CD14-positive monocyte (primary cell): ENCODE data around the gene GAB1. TPM values are rescaled to one million over a fixed set of nuclear protein-coding genes. Genes with fewer than 3 reads are reported as not detected.

Experiments used
- DNase-seq, 3 donors: peaks; one replicate each; pipeline ENCODE4 v3.0.0-alpha.2; 2011 to 2022
- H2AFZ ChIP-seq: 2 replicates; pipeline ENCODE4 v1.6.0; 2012; ENCODE audit warnings: mild to moderate bottlenecking, low read depth, low read length, inconsistent platforms; ENCODE audit not compliant: insufficient read depth, poor library complexity, severe bottlenecking
- H3K27ac ChIP-seq, 2 donors: 1 replicate in 1 of 2; 2 replicates in 1 of 2; pipeline ENCODE4 v1.5.1; 2012 to 2013; ENCODE audit warnings: low read length in 2 of 2, control low read depth in 1 of 2, inconsistent platforms in 1 of 2, low read depth in 1 of 2, mild to moderate bottlenecking in 1 of 2
- H3K27me3 ChIP-seq, 2 donors: one replicate each; pipeline versions ENCODE4 v1.6.0 to v1.6.1; 2011 to 2013; ENCODE audit warnings: low read length in 2 of 2; ENCODE audit not compliant: control insufficient read depth in 2 of 2, insufficient read depth in 2 of 2
- H3K36me3 ChIP-seq, 2 donors: replicated peaks in 1 of 2; 1 replicate in 1 of 2; 2 replicates in 1 of 2; pipeline versions ENCODE4 v1.5.1 to v1.6.1; 2012 to 2013; ENCODE audit warnings: low read length in 2 of 2, control low read depth in 1 of 2, inconsistent platforms in 1 of 2, mild to moderate bottlenecking in 1 of 2; ENCODE audit not compliant: insufficient read depth in 2 of 2, control insufficient read depth in 1 of 2
- H3K4me1 ChIP-seq, 2 donors: 1 replicate in 1 of 2; 2 replicates in 1 of 2; pipeline versions ENCODE4 v1.5.1 to v1.6.1; 2012 to 2013; ENCODE audit warnings: low read length in 2 of 2, control low read depth in 1 of 2, inconsistent platforms in 1 of 2, mild to moderate bottlenecking in 1 of 2, moderate library complexity in 1 of 2; ENCODE audit not compliant: insufficient read depth in 2 of 2, control insufficient read depth in 1 of 2
- H3K4me2 ChIP-seq: replicated peaks from 2 replicates; pipeline ENCODE3; 2012; ENCODE audit warnings: low read length, moderate library complexity, mild to moderate bottlenecking; ENCODE audit not compliant: poor library complexity, severe bottlenecking; ENCODE audit errors: extremely low read depth
- H3K4me3 ChIP-seq, 3 experiments: fragments of 200-600 bp in 1 of 3; sonication (generic) in 1 of 3; replicated peaks in 1 of 3; 1 replicate in 2 of 3; 2 replicates in 1 of 3; pipeline ENCODE4 v1.5.1; 2011 to 2013; ENCODE audit warnings: low read length in 3 of 3, mild to moderate bottlenecking in 3 of 3, control low read depth in 2 of 3, low read depth in 2 of 3, inconsistent platforms in 1 of 3, moderate library complexity in 1 of 3
- H3K79me2 ChIP-seq: 2 replicates; pipeline ENCODE4 v1.6.0; 2012; ENCODE audit warnings: mild to moderate bottlenecking, control low read depth, inconsistent platforms, low read length, moderate library complexity; ENCODE audit not compliant: insufficient read depth
- H3K9ac ChIP-seq: 2 replicates; pipeline ENCODE4 v1.6.0; 2017; ENCODE audit warnings: low read length, mild to moderate bottlenecking; ENCODE audit not compliant: insufficient read depth, poor library complexity, severe bottlenecking
- H3K9me3 ChIP-seq, 2 donors: replicated peaks in 1 of 2; 1 replicate in 1 of 2; 2 replicates in 1 of 2; pipeline versions ENCODE4 v1.5.1 to v1.6.1; 2012 to 2013; ENCODE audit warnings: low read length in 2 of 2, control low read depth in 1 of 2; ENCODE audit not compliant: control insufficient read depth in 1 of 2, insufficient read depth in 1 of 2
- H4K20me1 ChIP-seq: 2 replicates; pipeline ENCODE4 v1.6.0; 2012; ENCODE audit warnings: mild to moderate bottlenecking, low read length, control low read depth, moderate library complexity; ENCODE audit not compliant: insufficient read depth
- H3K27ac Mint-ChIP-seq, 7 donors: one replicate each; pipeline ENCODE4 v1.8.0; 2020; ENCODE audit warnings: mild to moderate bottlenecking in 7 of 7, mixed read lengths in 7 of 7, moderate library complexity in 6 of 7, inconsistent platforms in 2 of 7
- H3K27me3 Mint-ChIP-seq, 3 donors: one replicate each; pipeline ENCODE4 v1.8.0; 2021 to 2022; ENCODE audit warnings: low read depth in 3 of 3, mild to moderate bottlenecking in 3 of 3, mixed read lengths in 3 of 3, moderate library complexity in 3 of 3, inconsistent platforms in 1 of 3
- H3K36me3 Mint-ChIP-seq, 2 donors: one replicate each; pipeline ENCODE4 v1.8.0; 2020; ENCODE audit warnings: mixed read lengths in 2 of 2, inconsistent platforms in 1 of 2, mild to moderate bottlenecking in 1 of 2
- H3K4me1 Mint-ChIP-seq: one replicate; pipeline ENCODE4 v1.8.0; 2020; ENCODE audit warnings: mild to moderate bottlenecking, mixed read lengths
- H3K4me3 Mint-ChIP-seq, 2 donors: one replicate each; pipeline ENCODE4 v1.8.0; 2020; ENCODE audit warnings: mild to moderate bottlenecking in 2 of 2, mixed read lengths in 2 of 2, moderate library complexity in 1 of 2
- H3K9me3 Mint-ChIP-seq, 7 donors: one replicate each; pipeline ENCODE4 v1.8.0; 2020 to 2022; ENCODE audit warnings: mixed read lengths in 7 of 7, mild to moderate bottlenecking in 6 of 7, moderate library complexity in 6 of 7, inconsistent platforms in 2 of 7
- WGBS: methylation state at CpG from one replicate; pipeline ENCODE4 v1.1.5; 2013; ENCODE audit warnings: missing lambda C conversion rate; ENCODE audit not compliant: insufficient coverage; 5-methylcytosine and 5-hydroxymethylcytosine counted together
- intact Hi-C, 2 donors: fragments of 100-400 bp; cut with micrococcal nuclease; formaldehyde crosslinking; loops; one replicate each; pipeline versions ENCODE4 v1.15.0 to v1.15.1; 2023
- polyA plus RNA-seq, 3 donors: library from polyadenylated mRNA; depleted of rRNA in 1 of 3; unstranded in 2 of 3; stranded (reverse) in 1 of 3; fragments of 300-500 nt in 2 of 3; fragments of >200 nt in 1 of 3; fragmentation: Illumina TruSeq in 2 of 3; gene quantifications; 1 replicate in 2 of 3; 2 replicates in 1 of 3; pipeline ENCODE4 v1.2.3, GENCODE V29; 2012 to 2021
- TF ChIP-seq, protein P1 (sequence below): fragments of 200-600 bp; IDR thresholded peaks from one replicate; pipeline ENCODE4 v1.8.0; 2022; ENCODE audit warnings: antibody characterized with exemption, mild to moderate bottlenecking

Gene GAB1
- polyA plus RNA-seq, 3 donors: 0.55 to 7.3 (median 0.69) TPM

DNA sequence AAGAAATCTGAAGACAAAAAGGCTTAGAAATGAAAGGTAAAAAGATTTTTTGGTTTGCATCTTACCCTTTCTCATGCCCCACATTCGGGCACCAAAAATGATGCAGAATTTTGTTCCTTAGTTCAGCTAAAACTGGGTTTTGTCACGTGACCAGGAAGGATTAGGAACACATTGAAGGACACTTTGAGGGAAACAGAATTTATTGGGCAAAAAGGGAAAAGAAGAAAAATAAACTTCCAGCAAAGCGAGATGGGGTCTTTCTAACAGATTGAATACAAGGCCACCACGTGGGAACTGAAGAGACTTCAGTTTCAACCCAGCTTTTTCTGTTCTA, 95.5 kb downstream of the GAB1 start:
- intact Hi-C loops: no loop called here
- Histone ChIP-seq H3K27ac (no peak overlapping the region), H3K9ac (no peak overlapping the region), H3K9me3 (peaks cover 10 to 37% of the 10 kb centered on the region in 2 donors), H4K20me1 (no peaks in the 10 kb centered on the region), H3K79me2 (no peaks in the 10 kb centered on the region), H2AFZ (no peak overlapping the region), H3K4me3 (no peak overlapping the region), H3K4me2 (no peak overlapping the region), H3K4me1 (no peaks in the 10 kb centered on the region), H3K36me3 (peaks cover 0 to 26% of the 10 kb centered on the region in 2 donors), H3K27me3 (no peaks in the 10 kb centered on the region)
- Mint-ChIP-seq H3K27ac (no peak overlapping the region), H3K4me1 (no peaks in the 10 kb centered on the region), H3K36me3 (peaks cover 32 to 34% of the 10 kb centered on the region in 2 donors), H3K9me3 (peaks cover 8 to 39% (median 27%) of the 10 kb centered on the region in 7 donors), H3K4me3 (no peak overlapping the region), H3K27me3 (no peaks in the 10 kb centered on the region)
- TF ChIP-seq, protein P1, sequence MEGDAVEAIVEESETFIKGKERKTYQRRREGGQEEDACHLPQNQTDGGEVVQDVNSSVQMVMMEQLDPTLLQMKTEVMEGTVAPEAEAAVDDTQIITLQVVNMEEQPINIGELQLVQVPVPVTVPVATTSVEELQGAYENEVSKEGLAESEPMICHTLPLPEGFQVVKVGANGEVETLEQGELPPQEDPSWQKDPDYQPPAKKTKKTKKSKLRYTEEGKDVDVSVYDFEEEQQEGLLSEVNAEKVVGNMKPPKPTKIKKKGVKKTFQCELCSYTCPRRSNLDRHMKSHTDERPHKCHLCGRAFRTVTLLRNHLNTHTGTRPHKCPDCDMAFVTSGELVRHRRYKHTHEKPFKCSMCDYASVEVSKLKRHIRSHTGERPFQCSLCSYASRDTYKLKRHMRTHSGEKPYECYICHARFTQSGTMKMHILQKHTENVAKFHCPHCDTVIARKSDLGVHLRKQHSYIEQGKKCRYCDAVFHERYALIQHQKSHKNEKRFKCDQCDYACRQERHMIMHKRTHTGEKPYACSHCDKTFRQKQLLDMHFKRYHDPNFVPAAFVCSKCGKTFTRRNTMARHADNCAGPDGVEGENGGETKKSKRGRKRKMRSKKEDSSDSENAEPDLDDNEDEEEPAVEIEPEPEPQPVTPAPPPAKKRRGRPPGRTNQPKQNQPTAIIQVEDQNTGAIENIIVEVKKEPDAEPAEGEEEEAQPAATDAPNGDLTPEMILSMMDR: no peak
- no peak for DNase-seq
- no CpG with 5 or more reads among the region's 4 CpGs for WGBS

DNA sequence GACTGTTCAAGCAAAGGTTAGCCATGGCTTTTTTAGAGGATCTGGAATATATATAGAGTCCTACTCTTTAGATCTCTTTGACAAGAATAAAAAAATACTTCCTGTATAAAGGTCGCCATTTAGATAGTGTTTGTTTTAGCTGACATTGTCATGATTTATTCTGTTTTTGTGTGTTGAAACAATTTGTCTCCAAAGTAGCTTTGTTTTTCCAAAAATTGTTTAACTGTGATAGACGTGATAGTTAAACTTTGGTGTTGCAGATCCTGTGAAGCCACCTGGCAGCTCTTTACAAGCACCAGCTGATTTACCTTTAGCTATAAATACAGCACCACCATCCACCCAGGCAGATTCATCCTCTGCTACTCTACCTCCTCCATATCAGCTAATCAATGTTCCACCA, 96.6 kb downstream of the GAB1 start:
- peaks cover 36 to 39% of the 10 kb centered on the region in 2 donors for H3K36me3 Mint-ChIP-seq
- Histone ChIP-seq H3K27me3 (no peaks in the 10 kb centered on the region), H2AFZ (no peak overlapping the region), H3K4me2 (no peak overlapping the region), H4K20me1 (no peaks in the 10 kb centered on the region), H3K9me3 (peaks cover 9 to 30% of the 10 kb centered on the region in 2 donors), H3K4me3 (no peak overlapping the region), H3K79me2 (no peaks in the 10 kb centered on the region), H3K27ac (no peak overlapping the region), H3K4me1 (no peaks in the 10 kb centered on the region), H3K36me3 (peaks cover 2 to 31% of the 10 kb centered on the region in 2 donors), H3K9ac (no peak overlapping the region)
- H3K9me3 Mint-ChIP-seq: peaks cover 10 to 37% (median 27%) of the 10 kb centered on the region in 7 donors
- TF ChIP-seq, protein P1: no peak
- no peak for DNase-seq
- intact Hi-C loops: no loop called here
- WGBS: no CpG with 5 or more reads among the region's 2 CpGs
- H3K27me3 Mint-ChIP-seq: no peaks in the 10 kb centered on the region
- H3K4me1 Mint-ChIP-seq: no peaks in the 10 kb centered on the region
- no peak overlapping the region for H3K27ac Mint-ChIP-seq
- no peak overlapping the region for H3K4me3 Mint-ChIP-seq
